ENCODE data around the gene LNX1. TPM values are rescaled to one million over a fixed set of nuclear protein-coding genes. Genes with fewer than 3 reads are reported as not detected.

LNX1 gene
- total and polyA plus RNA-seq, 10 of the 15 experiments (the other 5 are each of a cell fraction or from before 2014, with no cell fraction given), result 0.72 to 1.4 (median 1.0) TPM

DNA sequence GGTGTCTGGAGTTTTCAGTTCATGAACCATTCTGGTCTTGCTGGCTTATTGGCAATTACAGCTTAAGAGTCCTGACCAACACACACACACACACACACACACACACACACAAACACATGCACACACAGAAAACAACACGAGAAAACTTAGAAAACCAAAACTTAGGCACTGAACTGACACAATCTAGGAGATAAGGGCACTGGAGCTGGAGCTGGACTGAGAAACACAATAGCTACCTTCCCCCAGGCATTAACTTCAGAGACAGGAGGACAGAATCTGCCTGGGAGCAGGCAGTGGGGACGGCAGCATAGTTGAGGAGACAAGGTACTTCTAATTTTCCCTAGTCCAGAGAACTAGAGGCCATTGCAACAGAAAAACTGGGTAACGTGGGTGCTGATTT lies 62.3 kb downstream of the LNX1 start:
- Histone ChIP-seq H3K27me3 (replicated peaks in 1 of 2; ENCODE audit: control insufficient read depth in 2 of 2, insufficient read depth in 2 of 2, low read length in 1 of 2) (no peaks in the 10 kb centered on the region), H3K9me3 (replicated peaks; ENCODE audit: control insufficient read depth, insufficient read depth, low read length) (no peaks in the 10 kb centered on the region), H3K36me3 (ENCODE audit: control insufficient read depth in 2 of 2, insufficient read depth in 2 of 2, low read length in 1 of 2) (no peaks in the 10 kb centered on the region), H3K4me2 (ENCODE audit: control insufficient read depth, insufficient read depth) (no peak overlapping the region), H3K9ac (ENCODE audit: control insufficient read depth, insufficient read depth, low read length) (no peak overlapping the region), H3K79me2 (ENCODE audit: control insufficient read depth, insufficient read depth, low read length) (no peaks in the 10 kb centered on the region), H3K27ac (ENCODE audit: control insufficient read depth, insufficient read depth) (no peak overlapping the region), H3K4me3 (no peak overlapping the region), H3K4me1 (ENCODE audit: control insufficient read depth, insufficient read depth, low read length) (no peaks in the 10 kb centered on the region), H2AFZ (ENCODE audit: control insufficient read depth, low read depth, low read length) (no peak overlapping the region), H4K20me1 (ENCODE audit: control insufficient read depth, insufficient read depth) (no peaks in the 10 kb centered on the region)
- ChIA-PET RAD21 (ENCODE audit: unreplicated experiment) (no interaction called here), CTCF (interaction anchor here (0.6 to 1.2 kb wide), 4 partner anchors 10 to 181 kb away, joined by 3 to 5 read pairs (median 3); no protein-coding TSS in a partner anchor), SMC1A (ENCODE audit: uncharacterized antibody, unreplicated experiment) (interaction anchor here (1.1 to 2.9 kb wide), 9 partner anchors 10 to 178 kb away, joined by 3 to 13 read pairs (median 3); no protein-coding TSS in a partner anchor), POLR2A (interaction anchor here (1.7 kb wide), 1 partner anchor 13 kb away, joined by 6 read pairs; no protein-coding TSS in a partner anchor)
- ATAC-seq (no peak), FAIRE-seq (no peak), DNase-seq (ENCODE audit: low read depth, low spot score) (no peak)
- 14% methylated on average over 3 of the region's 3 CpGs for WGBS (ENCODE audit: insufficient coverage, insufficient replicate concordance, low lambda C conversion rate, missing lambda C conversion rate)
- in situ Hi-C loops (cut with MboI), result no loop called here
- intact Hi-C loops (cut with micrococcal nuclease; ENCODE audit: unreplicated experiment), result no loop called here
- no TSS peak for BruUV-seq (replicated peaks)
- TF ChIP-seq IRF4 (IDR thresholded peaks at IDR 0.05; ENCODE audit: low read depth, low read length) (no peak), BACH1 (IDR thresholded peaks at IDR 0.05; ENCODE audit: borderline replicate concordance) (no peak), YY1 (IDR thresholded peaks at IDR 0.05; ENCODE audit: low read depth, low read length) (no peak), MEF2A (IDR thresholded peaks at IDR 0.05; ENCODE audit: insufficient read depth, low read depth, low read length) (no peak), POU2F2 (IDR thresholded peaks at IDR 0.05; ENCODE audit: borderline replicate concordance, low read depth, low read length) (no peak), RUNX3 (IDR thresholded peaks at IDR 0.05; ENCODE audit: low read length) (no peak), KDM1A (IDR thresholded peaks at IDR 0.05; ENCODE audit: borderline replicate concordance) (no peak), ESRRA (IDR thresholded peaks at IDR 0.05; ENCODE audit: low read length) (no peak)
- TF ChIP-seq, protein P1, sequence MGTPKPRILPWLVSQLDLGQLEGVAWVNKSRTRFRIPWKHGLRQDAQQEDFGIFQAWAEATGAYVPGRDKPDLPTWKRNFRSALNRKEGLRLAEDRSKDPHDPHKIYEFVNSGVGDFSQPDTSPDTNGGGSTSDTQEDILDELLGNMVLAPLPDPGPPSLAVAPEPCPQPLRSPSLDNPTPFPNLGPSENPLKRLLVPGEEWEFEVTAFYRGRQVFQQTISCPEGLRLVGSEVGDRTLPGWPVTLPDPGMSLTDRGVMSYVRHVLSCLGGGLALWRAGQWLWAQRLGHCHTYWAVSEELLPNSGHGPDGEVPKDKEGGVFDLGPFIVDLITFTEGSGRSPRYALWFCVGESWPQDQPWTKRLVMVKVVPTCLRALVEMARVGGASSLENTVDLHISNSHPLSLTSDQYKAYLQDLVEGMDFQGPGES (IDR thresholded peaks at IDR 0.05), result no peak
- TF ChIP-seq, protein P2, sequence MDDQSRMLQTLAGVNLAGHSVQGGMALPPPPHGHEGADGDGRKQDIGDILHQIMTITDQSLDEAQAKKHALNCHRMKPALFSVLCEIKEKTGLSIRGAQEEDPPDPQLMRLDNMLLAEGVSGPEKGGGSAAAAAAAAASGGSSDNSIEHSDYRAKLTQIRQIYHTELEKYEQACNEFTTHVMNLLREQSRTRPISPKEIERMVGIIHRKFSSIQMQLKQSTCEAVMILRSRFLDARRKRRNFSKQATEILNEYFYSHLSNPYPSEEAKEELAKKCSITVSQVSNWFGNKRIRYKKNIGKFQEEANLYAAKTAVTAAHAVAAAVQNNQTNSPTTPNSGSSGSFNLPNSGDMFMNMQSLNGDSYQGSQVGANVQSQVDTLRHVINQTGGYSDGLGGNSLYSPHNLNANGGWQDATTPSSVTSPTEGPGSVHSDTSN (IDR thresholded peaks at IDR 0.05; ENCODE audit: insufficient replicate concordance, low read depth, low read length), result no peak
- TF ChIP-seq, protein P3, sequence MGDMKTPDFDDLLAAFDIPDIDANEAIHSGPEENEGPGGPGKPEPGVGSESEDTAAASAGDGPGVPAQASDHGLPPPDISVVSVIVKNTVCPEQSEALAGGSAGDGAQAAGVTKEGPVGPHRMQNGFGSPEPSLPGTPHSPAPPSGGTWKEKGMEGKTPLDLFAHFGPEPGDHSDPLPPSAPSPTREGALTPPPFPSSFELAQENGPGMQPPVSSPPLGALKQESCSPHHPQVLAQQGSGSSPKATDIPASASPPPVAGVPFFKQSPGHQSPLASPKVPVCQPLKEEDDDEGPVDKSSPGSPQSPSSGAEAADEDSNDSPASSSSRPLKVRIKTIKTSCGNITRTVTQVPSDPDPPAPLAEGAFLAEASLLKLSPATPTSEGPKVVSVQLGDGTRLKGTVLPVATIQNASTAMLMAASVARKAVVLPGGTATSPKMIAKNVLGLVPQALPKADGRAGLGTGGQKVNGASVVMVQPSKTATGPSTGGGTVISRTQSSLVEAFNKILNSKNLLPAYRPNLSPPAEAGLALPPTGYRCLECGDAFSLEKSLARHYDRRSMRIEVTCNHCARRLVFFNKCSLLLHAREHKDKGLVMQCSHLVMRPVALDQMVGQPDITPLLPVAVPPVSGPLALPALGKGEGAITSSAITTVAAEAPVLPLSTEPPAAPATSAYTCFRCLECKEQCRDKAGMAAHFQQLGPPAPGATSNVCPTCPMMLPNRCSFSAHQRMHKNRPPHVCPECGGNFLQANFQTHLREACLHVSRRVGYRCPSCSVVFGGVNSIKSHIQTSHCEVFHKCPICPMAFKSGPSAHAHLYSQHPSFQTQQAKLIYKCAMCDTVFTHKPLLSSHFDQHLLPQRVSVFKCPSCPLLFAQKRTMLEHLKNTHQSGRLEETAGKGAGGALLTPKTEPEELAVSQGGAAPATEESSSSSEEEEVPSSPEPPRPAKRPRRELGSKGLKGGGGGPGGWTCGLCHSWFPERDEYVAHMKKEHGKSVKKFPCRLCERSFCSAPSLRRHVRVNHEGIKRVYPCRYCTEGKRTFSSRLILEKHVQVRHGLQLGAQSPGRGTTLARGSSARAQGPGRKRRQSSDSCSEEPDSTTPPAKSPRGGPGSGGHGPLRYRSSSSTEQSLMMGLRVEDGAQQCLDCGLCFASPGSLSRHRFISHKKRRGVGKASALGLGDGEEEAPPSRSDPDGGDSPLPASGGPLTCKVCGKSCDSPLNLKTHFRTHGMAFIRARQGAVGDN (IDR thresholded peaks at IDR 0.05), result no peak
- TF ChIP-seq, protein P4, sequence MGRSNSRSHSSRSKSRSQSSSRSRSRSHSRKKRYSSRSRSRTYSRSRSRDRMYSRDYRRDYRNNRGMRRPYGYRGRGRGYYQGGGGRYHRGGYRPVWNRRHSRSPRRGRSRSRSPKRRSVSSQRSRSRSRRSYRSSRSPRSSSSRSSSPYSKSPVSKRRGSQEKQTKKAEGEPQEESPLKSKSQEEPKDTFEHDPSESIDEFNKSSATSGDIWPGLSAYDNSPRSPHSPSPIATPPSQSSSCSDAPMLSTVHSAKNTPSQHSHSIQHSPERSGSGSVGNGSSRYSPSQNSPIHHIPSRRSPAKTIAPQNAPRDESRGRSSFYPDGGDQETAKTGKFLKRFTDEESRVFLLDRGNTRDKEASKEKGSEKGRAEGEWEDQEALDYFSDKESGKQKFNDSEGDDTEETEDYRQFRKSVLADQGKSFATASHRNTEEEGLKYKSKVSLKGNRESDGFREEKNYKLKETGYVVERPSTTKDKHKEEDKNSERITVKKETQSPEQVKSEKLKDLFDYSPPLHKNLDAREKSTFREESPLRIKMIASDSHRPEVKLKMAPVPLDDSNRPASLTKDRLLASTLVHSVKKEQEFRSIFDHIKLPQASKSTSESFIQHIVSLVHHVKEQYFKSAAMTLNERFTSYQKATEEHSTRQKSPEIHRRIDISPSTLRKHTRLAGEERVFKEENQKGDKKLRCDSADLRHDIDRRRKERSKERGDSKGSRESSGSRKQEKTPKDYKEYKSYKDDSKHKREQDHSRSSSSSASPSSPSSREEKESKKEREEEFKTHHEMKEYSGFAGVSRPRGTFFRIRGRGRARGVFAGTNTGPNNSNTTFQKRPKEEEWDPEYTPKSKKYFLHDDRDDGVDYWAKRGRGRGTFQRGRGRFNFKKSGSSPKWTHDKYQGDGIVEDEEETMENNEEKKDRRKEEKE (IDR thresholded peaks at IDR 0.05), result no peak
- TF ChIP-seq, protein P5, sequence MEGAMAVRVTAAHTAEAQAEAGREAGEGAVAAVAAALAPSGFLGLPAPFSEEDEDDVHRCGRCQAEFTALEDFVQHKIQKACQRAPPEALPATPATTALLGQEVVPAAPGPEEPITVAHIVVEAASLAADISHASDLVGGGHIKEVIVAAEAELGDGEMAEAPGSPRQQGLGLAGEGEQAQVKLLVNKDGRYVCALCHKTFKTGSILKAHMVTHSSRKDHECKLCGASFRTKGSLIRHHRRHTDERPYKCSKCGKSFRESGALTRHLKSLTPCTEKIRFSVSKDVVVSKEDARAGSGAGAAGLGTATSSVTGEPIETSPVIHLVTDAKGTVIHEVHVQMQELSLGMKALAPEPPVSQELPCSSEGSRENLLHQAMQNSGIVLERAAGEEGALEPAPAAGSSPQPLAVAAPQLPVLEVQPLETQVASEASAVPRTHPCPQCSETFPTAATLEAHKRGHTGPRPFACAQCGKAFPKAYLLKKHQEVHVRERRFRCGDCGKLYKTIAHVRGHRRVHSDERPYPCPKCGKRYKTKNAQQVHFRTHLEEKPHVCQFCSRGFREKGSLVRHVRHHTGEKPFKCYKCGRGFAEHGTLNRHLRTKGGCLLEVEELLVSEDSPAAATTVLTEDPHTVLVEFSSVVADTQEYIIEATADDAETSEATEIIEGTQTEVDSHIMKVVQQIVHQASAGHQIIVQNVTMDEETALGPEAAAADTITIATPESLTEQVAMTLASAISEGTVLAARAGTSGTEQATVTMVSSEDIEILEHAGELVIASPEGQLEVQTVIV (IDR thresholded peaks at IDR 0.05; ENCODE audit: borderline replicate concordance, partially characterized antibody), result no peak

Data from GM12878 (cell line).